ENCODE results near the gene PDC. TPM values are rescaled to one million over a fixed set of nuclear protein-coding genes. Genes with fewer than 3 reads are reported as not detected.
"Not testable (repeated sequence)": the region's sequence is repeated elsewhere in the genome, so short reads cannot be mapped to it uniquely, and the experiment has no call there.

The PDC gene
- total RNA-seq, 1 experiment from 2014 or later, result not detected

- Histone ChIP-seq H3K4me3 (no peak overlapping the region), H3K4me1 (replicated peaks; ENCODE audit: insufficient read depth) (no peaks in the 10 kb centered on the region), H3K27ac (no peak overlapping the region), H3K27me3 (ENCODE audit: insufficient read depth, low read depth) (no peaks in the 10 kb centered on the region), H2AFZ (no peak overlapping the region), H3K9me2 (ENCODE audit: insufficient read depth) (no peaks in the 10 kb centered on the region), H4K20me1 (ENCODE audit: insufficient read depth) (no peaks in the 10 kb centered on the region), H3K36me3 (ENCODE audit: low read depth) (no peaks in the 10 kb centered on the region), H3K4me2 (no peak overlapping the region), H3F3A (ENCODE audit: insufficient read depth, low read depth) (no peaks in the 10 kb centered on the region), H3K9me3 (ENCODE audit: insufficient read depth, low read depth) (no peaks in the 10 kb centered on the region), H3K79me2 (ENCODE audit: low read depth) (no peaks in the 10 kb centered on the region)
- no TSS peak for BruUV-seq (replicated peaks)
- intact Hi-C loops (cut with micrococcal nuclease; ENCODE audit: unreplicated experiment), result no loop called here
- POLR2A ChIA-PET (ENCODE audit: unreplicated experiment), result interaction anchor here (0.7 kb wide), 1 partner anchor 45 kb away, joined by 3 read pairs; no protein-coding TSS in a partner anchor
- CTCF ChIA-PET, result no interaction called here
- DNase-seq, result no peak
- TF ChIP-seq, protein P1, sequence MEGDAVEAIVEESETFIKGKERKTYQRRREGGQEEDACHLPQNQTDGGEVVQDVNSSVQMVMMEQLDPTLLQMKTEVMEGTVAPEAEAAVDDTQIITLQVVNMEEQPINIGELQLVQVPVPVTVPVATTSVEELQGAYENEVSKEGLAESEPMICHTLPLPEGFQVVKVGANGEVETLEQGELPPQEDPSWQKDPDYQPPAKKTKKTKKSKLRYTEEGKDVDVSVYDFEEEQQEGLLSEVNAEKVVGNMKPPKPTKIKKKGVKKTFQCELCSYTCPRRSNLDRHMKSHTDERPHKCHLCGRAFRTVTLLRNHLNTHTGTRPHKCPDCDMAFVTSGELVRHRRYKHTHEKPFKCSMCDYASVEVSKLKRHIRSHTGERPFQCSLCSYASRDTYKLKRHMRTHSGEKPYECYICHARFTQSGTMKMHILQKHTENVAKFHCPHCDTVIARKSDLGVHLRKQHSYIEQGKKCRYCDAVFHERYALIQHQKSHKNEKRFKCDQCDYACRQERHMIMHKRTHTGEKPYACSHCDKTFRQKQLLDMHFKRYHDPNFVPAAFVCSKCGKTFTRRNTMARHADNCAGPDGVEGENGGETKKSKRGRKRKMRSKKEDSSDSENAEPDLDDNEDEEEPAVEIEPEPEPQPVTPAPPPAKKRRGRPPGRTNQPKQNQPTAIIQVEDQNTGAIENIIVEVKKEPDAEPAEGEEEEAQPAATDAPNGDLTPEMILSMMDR (conservative IDR thresholded peaks at IDR 0.05), result no peak
- TF ChIP-seq EZH2 (IDR thresholded peaks at IDR 0.05; ENCODE audit: low read depth), result no peak
Measured at GRCh38 chr1:186476264-186477040, 15.5 kb upstream of the PDC start.

GRCh38 chr1:186474208-186474607 is 13.3 kb upstream of the PDC start:
- intact Hi-C loops (cut with micrococcal nuclease; ENCODE audit: unreplicated experiment), result no loop called here
- Histone ChIP-seq H3K4me2 (no peak overlapping the region), H3K9me3 (ENCODE audit: insufficient read depth, low read depth) (no peaks in the 10 kb centered on the region), H3F3A (ENCODE audit: insufficient read depth, low read depth) (no peaks in the 10 kb centered on the region), H3K4me3 (no peak overlapping the region), H3K36me3 (ENCODE audit: low read depth) (no peaks in the 10 kb centered on the region), H3K27ac (no peak overlapping the region), H3K9me2 (ENCODE audit: insufficient read depth) (no peaks in the 10 kb centered on the region), H3K79me2 (ENCODE audit: low read depth) (no peaks in the 10 kb centered on the region), H4K20me1 (ENCODE audit: insufficient read depth) (no peaks in the 10 kb centered on the region), H3K27me3 (ENCODE audit: insufficient read depth, low read depth) (no peaks in the 10 kb centered on the region), H2AFZ (no peak overlapping the region), H3K4me1 (replicated peaks; ENCODE audit: insufficient read depth) (no peaks in the 10 kb centered on the region)
- BruUV-seq (replicated peaks), result no TSS peak
- CTCF ChIA-PET, result no interaction called here
- peak in 1 of 2 experiments; percentile 38 for DNase-seq
- POLR2A ChIA-PET (ENCODE audit: unreplicated experiment), result no interaction called here
- TF ChIP-seq, protein P1 (conservative IDR thresholded peaks at IDR 0.05), result no peak
- no peak for TF ChIP-seq EZH2 (IDR thresholded peaks at IDR 0.05; ENCODE audit: low read depth)

DNA sequence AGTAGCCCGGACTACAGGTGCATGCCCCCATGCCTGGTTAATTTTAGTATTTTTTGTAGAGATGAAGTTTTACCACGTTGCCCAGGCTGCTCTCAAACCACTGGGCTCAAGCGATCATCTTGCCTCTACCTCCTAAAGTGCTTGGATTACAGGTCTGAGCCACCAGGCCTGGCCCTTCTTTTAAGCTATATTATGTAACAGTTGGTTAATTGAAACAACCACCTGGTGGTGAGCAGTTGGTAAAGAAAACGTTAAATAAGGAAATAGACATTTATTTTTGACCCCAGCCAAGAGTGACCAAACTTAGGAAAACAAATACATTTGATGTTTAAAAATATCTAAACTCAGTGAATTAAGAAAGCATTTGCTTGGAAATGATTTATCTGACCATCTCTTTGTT is 12.1 kb upstream of the PDC start:
- no peak for DNase-seq
- no TSS peak for BruUV-seq (replicated peaks)
- no peak for TF ChIP-seq EZH2 (IDR thresholded peaks at IDR 0.05; ENCODE audit: low read depth)
- Histone ChIP-seq H3F3A (ENCODE audit: insufficient read depth, low read depth) (no peaks in the 10 kb centered on the region), H3K4me1 (replicated peaks; ENCODE audit: insufficient read depth) (no peaks in the 10 kb centered on the region), H3K9me2 (ENCODE audit: insufficient read depth) (no peaks in the 10 kb centered on the region), H3K4me3 (no peak overlapping the region), H4K20me1 (ENCODE audit: insufficient read depth) (no peaks in the 10 kb centered on the region), H3K4me2 (no peak overlapping the region), H3K36me3 (ENCODE audit: low read depth) (no peaks in the 10 kb centered on the region), H3K79me2 (ENCODE audit: low read depth) (no peaks in the 10 kb centered on the region), H2AFZ (no peak overlapping the region), H3K9me3 (ENCODE audit: insufficient read depth, low read depth) (no peaks in the 10 kb centered on the region), H3K27ac (no peak overlapping the region), H3K27me3 (ENCODE audit: insufficient read depth, low read depth) (no peaks in the 10 kb centered on the region)
- ChIA-PET CTCF (no interaction called here), POLR2A (ENCODE audit: unreplicated experiment) (no interaction called here)
- intact Hi-C loops (cut with micrococcal nuclease; ENCODE audit: unreplicated experiment), result no loop called here

- Histone ChIP-seq H3K27ac (no peak overlapping the region), H3K36me3 (ENCODE audit: low read depth) (no peaks in the 10 kb centered on the region), H3K4me3 (no peak overlapping the region), H3K9me3 (ENCODE audit: insufficient read depth, low read depth) (no peaks in the 10 kb centered on the region), H4K20me1 (ENCODE audit: insufficient read depth) (no peaks in the 10 kb centered on the region), H3K4me1 (replicated peaks; ENCODE audit: insufficient read depth) (no peaks in the 10 kb centered on the region), H3K4me2 (no peak overlapping the region), H2AFZ (no peak overlapping the region), H3K9me2 (ENCODE audit: insufficient read depth) (no peaks in the 10 kb centered on the region), H3F3A (ENCODE audit: insufficient read depth, low read depth) (no peaks in the 10 kb centered on the region), H3K27me3 (ENCODE audit: insufficient read depth, low read depth) (no peaks in the 10 kb centered on the region), H3K79me2 (ENCODE audit: low read depth) (no peaks in the 10 kb centered on the region)
- CTCF ChIA-PET, result no interaction called here
- DNase-seq, result no peak
- BruUV-seq (replicated peaks), result no TSS peak
- intact Hi-C loops (cut with micrococcal nuclease; ENCODE audit: unreplicated experiment), result no loop called here
- TF ChIP-seq, protein P1 (conservative IDR thresholded peaks at IDR 0.05), result no peak
- TF ChIP-seq EZH2 (IDR thresholded peaks at IDR 0.05; ENCODE audit: low read depth), result no peak
- POLR2A ChIA-PET (ENCODE audit: unreplicated experiment), result no interaction called here
Measured at GRCh38 chr1:186465946-186466345, 5.0 kb upstream of the PDC start.

GRCh38 chr1:186465491-186465890 is 4.6 kb upstream of the PDC start:
- not testable (repeated sequence) for H3K27ac ChIP-seq

More at GRCh38 chr1:186465491-186465890, 4.6 kb upstream of the PDC start:
- CTCF ChIA-PET; H3K36me3 ChIP-seq (ENCODE audit: low read depth); BruUV-seq (replicated peaks); H3F3A ChIP-seq (ENCODE audit: insufficient read depth, low read depth); H3K4me1 ChIP-seq (replicated peaks; ENCODE audit: insufficient read depth); H3K4me3 ChIP-seq; H3K9me3 ChIP-seq (ENCODE audit: insufficient read depth, low read depth); intact Hi-C loops (cut with micrococcal nuclease; ENCODE audit: unreplicated experiment); H4K20me1 ChIP-seq (ENCODE audit: insufficient read depth); H3K4me2 ChIP-seq; POLR2A ChIA-PET (ENCODE audit: unreplicated experiment); H3K9me2 ChIP-seq (ENCODE audit: insufficient read depth); H2AFZ ChIP-seq; DNase-seq; H3K79me2 ChIP-seq (ENCODE audit: low read depth); H3K27me3 ChIP-seq (ENCODE audit: insufficient read depth, low read depth): not testable (repeated sequence)
